HCT116 (cell line): ENCODE measurements around the gene VDAC2. TPM values are rescaled to one million over a fixed set of nuclear protein-coding genes. Genes with fewer than 3 reads are reported as not detected.

ENCODE experiments used
- ATAC-seq: fragments of 200-7000 bp; cut with Tn5 transposase; 2 replicates; pipeline ENCODE4 v1.9.1; 2020; ENCODE audit warnings: mild to moderate bottlenecking, moderate library complexity
- BruUV-seq: library from RNA; stranded (reverse); fragments of 400-500 nt; replicated peaks from 2 replicates; lab custom pipeline; 2021; lab: Mats Ljungman, UMichigan
- CTCF ChIA-PET: fragments of 300-600 bp; sonication (Branson Sonifier 250); formaldehyde crosslinking; loops from one replicate; lab custom pipeline; 2021; ENCODE audit warnings: antibody characterized with exemption; lab: Charles Lee
- POLR2A ChIA-PET: fragments of 300-600, 350-600 bp; sonication (Branson Sonifier 250); formaldehyde crosslinking; loops from one replicate; lab custom pipeline; 2021; ENCODE audit warnings: antibody characterized with exemption; lab: Charles Lee
- RAD21 ChIA-PET, 2 experiments: fragments of 300-600 bp; sonication (Branson Sonifier 250); formaldehyde crosslinking; loops; one replicate each; lab custom pipeline; 2023; ENCODE audit warnings: low total read pairs in 2 of 2; ENCODE audit not compliant: uncharacterized antibody in 2 of 2, unreplicated experiment in 2 of 2, low non-redundant PET in 1 of 2; lab: Charles Lee
- DNase-seq: peaks from one replicate; pipeline ENCODE4 v3.0.0-alpha.2; 2010; ENCODE audit warnings: low read depth, low spot score
- H2AFZ ChIP-seq: fragments of 200-600 bp; shearing (Covaris generic), sonication (generic); 2 replicates; pipeline ENCODE4 v1.6.1; 2017; ENCODE audit warnings: low read depth, mixed run types, mixed read lengths, antibody characterized with exemption, low read length; ENCODE audit not compliant: poor library complexity, severe bottlenecking
- H3K27ac ChIP-seq: 2 replicates; pipeline ENCODE4 v1.5.1; 2012; ENCODE audit warnings: low read depth, low read length
- H3K27me3 ChIP-seq: fragments of 200-600 bp; sonication (generic); 2 replicates; pipeline ENCODE4 v1.6.1; 2016; ENCODE audit warnings: mixed run types, low read length, mixed read lengths; ENCODE audit not compliant: insufficient read depth
- H3K36me3 ChIP-seq, 2 experiments: fragments of 200-500 bp in 1 of 2; fragments of 200-600 bp in 1 of 2; sonication (Bioruptor generic) in 1 of 2; sonication (generic) in 1 of 2; 2 replicates each; pipeline versions ENCODE4 v1.5.1 to v1.6.1; 2014 to 2016; ENCODE audit warnings: low read length in 2 of 2, inconsistent platforms in 1 of 2, mixed read lengths in 1 of 2, mixed run types in 1 of 2; ENCODE audit not compliant: insufficient read depth in 2 of 2, control insufficient read depth in 1 of 2
- H3K4me1 ChIP-seq, 2 experiments: fragments of 200-600 bp in 1 of 2; sonication (generic) in 1 of 2; 2 replicates each; pipeline versions ENCODE4 v1.5.1 to v1.6.1; 2012 to 2017; ENCODE audit warnings: low read length in 2 of 2, inconsistent platforms in 1 of 2, mild to moderate bottlenecking in 1 of 2, mixed read lengths in 1 of 2, mixed run types in 1 of 2, moderate library complexity in 1 of 2; ENCODE audit not compliant: insufficient read depth in 2 of 2, control insufficient read depth in 1 of 2
- H3K4me2 ChIP-seq: fragments of 200-600 bp; sonication (generic); 2 replicates; pipeline ENCODE4 v1.6.1; 2017; ENCODE audit warnings: mixed run types, low read length, mixed read lengths
- H3K4me3 ChIP-seq, 2 experiments: fragments of 200-600 bp in 1 of 2; sonication (generic) in 1 of 2; replicated peaks in 1 of 2; 2 replicates each; pipeline ENCODE4 v1.5.1; 2011 to 2016; ENCODE audit warnings: low read length in 2 of 2, control low read depth in 1 of 2, low read depth in 1 of 2, mild to moderate bottlenecking in 1 of 2, mixed read lengths in 1 of 2, mixed run types in 1 of 2
- H3K79me2 ChIP-seq: fragments of 200-600 bp; sonication (generic); 2 replicates; pipeline ENCODE4 v1.6.1; 2017; ENCODE audit warnings: mild to moderate bottlenecking, mixed run types, low read length, moderate library complexity, mixed read lengths; ENCODE audit not compliant: insufficient read depth
- H3K9ac ChIP-seq: fragments of 200-600 bp; sonication (generic); 2 replicates; pipeline ENCODE4 v1.6.1; 2016; ENCODE audit warnings: low read length, mixed read lengths
- H3K9me2 ChIP-seq: fragments of 200-600 bp; sonication (generic), shearing (Covaris generic); 2 replicates; pipeline ENCODE4 v1.6.1; 2017; ENCODE audit warnings: mixed run types, mild to moderate bottlenecking, moderate library complexity; ENCODE audit not compliant: insufficient read depth
- H3K9me3 ChIP-seq, 2 experiments: fragments of 200-500 bp in 1 of 2; fragments of 200-600 bp in 1 of 2; sonication (Bioruptor generic) in 1 of 2; sonication (generic) in 1 of 2; 2 replicates each; pipeline ENCODE4 v1.6.1; 2014 to 2017; ENCODE audit warnings: low read length in 2 of 2, mixed read lengths in 2 of 2, inconsistent platforms in 1 of 2, low read depth in 1 of 2, mild to moderate bottlenecking in 1 of 2, mixed run types in 1 of 2, moderate library complexity in 1 of 2; ENCODE audit not compliant: control insufficient read depth in 1 of 2, insufficient read depth in 1 of 2
- H4K20me1 ChIP-seq: fragments of 200-600 bp; sonication (generic), shearing (Covaris generic); 2 replicates; pipeline ENCODE4 v1.6.1; 2017; ENCODE audit warnings: mixed run types, mild to moderate bottlenecking, moderate library complexity; ENCODE audit not compliant: insufficient read depth
- CBX3 ChIP-seq: IDR thresholded peaks from 2 replicates; pipeline ENCODE4 v1.6.1; 2012; ENCODE audit warnings: low read depth
- CEBPB ChIP-seq: IDR thresholded peaks from 2 replicates; pipeline ENCODE4 v1.6.1; 2012; ENCODE audit warnings: low read depth
- EGR1 ChIP-seq: IDR thresholded peaks from 2 replicates; pipeline ENCODE4 v1.6.1; 2012; ENCODE audit warnings: low read depth
- EZH2 ChIP-seq: fragments of 200-600 bp; sonication (generic); IDR thresholded peaks from 2 replicates; pipeline ENCODE4 v1.6.1; 2017; ENCODE audit warnings: antibody characterized with exemption, mixed run types
- EZH2phosphoT487 ChIP-seq: fragments of 200-600 bp; IDR thresholded peaks from 2 replicates; pipeline ENCODE4 v1.6.1; 2018; ENCODE audit warnings: antibody characterized with exemption, borderline replicate concordance
- POLR2A ChIP-seq: IDR thresholded peaks from 2 replicates; pipeline ENCODE4 v1.7.0; 2011; ENCODE audit warnings: borderline replicate concordance; ENCODE audit not compliant: insufficient read depth, insufficient read length; ENCODE audit errors: extremely low read depth
- POLR2AphosphoS5 ChIP-seq: IDR thresholded peaks from 2 replicates; pipeline ENCODE4 v1.6.1; 2011; ENCODE audit warnings: mild to moderate bottlenecking, low read depth, low read length, moderate library complexity
- RAD21 ChIP-seq: IDR thresholded peaks from 2 replicates; pipeline ENCODE4 v1.6.1; 2012; ENCODE audit warnings: low read depth, mild to moderate bottlenecking
- SP1 ChIP-seq: IDR thresholded peaks from 2 replicates; pipeline ENCODE4 v1.6.1; 2012; ENCODE audit warnings: low read depth
- YY1 ChIP-seq: IDR thresholded peaks from 2 replicates; pipeline ENCODE4 v1.6.1; 2011; ENCODE audit warnings: low read length, low read depth, moderate library complexity, mild to moderate bottlenecking; ENCODE audit not compliant: insufficient replicate concordance; ENCODE audit errors: extremely low read depth
- ZBTB33 ChIP-seq: IDR thresholded peaks from 2 replicates; pipeline ENCODE4 v1.6.1; 2011; ENCODE audit warnings: mild to moderate bottlenecking, low read length, moderate library complexity; ENCODE audit not compliant: insufficient replicate concordance; ENCODE audit errors: extremely low read depth
- ZNF274 ChIP-seq: fragments of 200-500 bp; sonication (Bioruptor generic); IDR thresholded peaks from 2 replicates; pipeline ENCODE4 v1.6.1; 2014; ENCODE audit warnings: mild to moderate bottlenecking, low read depth, low read length, inconsistent platforms
- intact Hi-C: fragments of 100-400 bp; cut with micrococcal nuclease; formaldehyde crosslinking; loops from 2 replicates; pipeline ENCODE4 v1.10.0; 2022
- total RNA-seq: library from RNA; stranded (reverse); gene quantifications from one replicate; pipeline ENCODE4 v1.2.1, GENCODE V29; 2021; ENCODE audit not compliant: unreplicated experiment

Gene VDAC2
- total RNA-seq, 1 experiment from 2014 or later, result 289 TPM

GRCh38 chr10:75243426-75243825 lies 32.8 kb downstream of the VDAC2 start:
- no peak overlapping the region for H3K27ac ChIP-seq
- ChIA-PET RAD21 (no interaction called here), CTCF (no interaction called here), POLR2A (no interaction called here)
- H2AFZ ChIP-seq, result no peak overlapping the region
- ATAC-seq (no peak), DNase-seq (no peak)
- no peaks in the 10 kb centered on the region for H3K27me3 ChIP-seq
- H3K36me3 ChIP-seq, result no peaks in the 10 kb centered on the region
- no peaks in the 10 kb centered on the region for H3K9me2 ChIP-seq
- TF ChIP-seq EZH2 (no peak), SP1 (no peak), ZNF274 (no peak), YY1 (no peak), POLR2AphosphoS5 (no peak), CEBPB (no peak), RAD21 (no peak), ZBTB33 (no peak), EGR1 (no peak), POLR2A (no peak), CBX3 (no peak), EZH2phosphoT487 (no peak)
- no TSS peak for BruUV-seq
- no peak overlapping the region for H3K9ac ChIP-seq
- no peak overlapping the region for H3K4me2 ChIP-seq
- no peaks in the 10 kb centered on the region for H4K20me1 ChIP-seq
- no peak overlapping the region for H3K4me3 ChIP-seq
- peaks cover 3 to 7% of the 10 kb centered on the region in 2 experiments; a peak in 2 of 4 replicates for H3K4me1 ChIP-seq
- no peaks in the 10 kb centered on the region for H3K9me3 ChIP-seq
- H3K79me2 ChIP-seq, result no peaks in the 10 kb centered on the region
- intact Hi-C loops, result no loop called here
